ENCODE measurements around the gene KCNQ2.
A peak's percentile ranks its signal among the peaks of the same experiment; 100 is the strongest.
"Not testable (repeated sequence)": the region's sequence is repeated elsewhere in the genome, so short reads cannot be mapped to it uniquely, and the experiment has no call there.

The KCNQ2 gene

GRCh38 chr20:63385819-63386218, 86.6 kb downstream of the KCNQ2 start:
- DNase-seq (ENCODE audit: low read depth, low spot score), result no peak

GRCh38 chr20:63384336-63384735, 88.1 kb downstream of the KCNQ2 start:
- no peak for DNase-seq (ENCODE audit: low read depth, low spot score)

GRCh38 chr20:63383556-63383955, 88.9 kb downstream of the KCNQ2 start:
- DNase-seq (ENCODE audit: low read depth, low spot score), result no peak

DNA sequence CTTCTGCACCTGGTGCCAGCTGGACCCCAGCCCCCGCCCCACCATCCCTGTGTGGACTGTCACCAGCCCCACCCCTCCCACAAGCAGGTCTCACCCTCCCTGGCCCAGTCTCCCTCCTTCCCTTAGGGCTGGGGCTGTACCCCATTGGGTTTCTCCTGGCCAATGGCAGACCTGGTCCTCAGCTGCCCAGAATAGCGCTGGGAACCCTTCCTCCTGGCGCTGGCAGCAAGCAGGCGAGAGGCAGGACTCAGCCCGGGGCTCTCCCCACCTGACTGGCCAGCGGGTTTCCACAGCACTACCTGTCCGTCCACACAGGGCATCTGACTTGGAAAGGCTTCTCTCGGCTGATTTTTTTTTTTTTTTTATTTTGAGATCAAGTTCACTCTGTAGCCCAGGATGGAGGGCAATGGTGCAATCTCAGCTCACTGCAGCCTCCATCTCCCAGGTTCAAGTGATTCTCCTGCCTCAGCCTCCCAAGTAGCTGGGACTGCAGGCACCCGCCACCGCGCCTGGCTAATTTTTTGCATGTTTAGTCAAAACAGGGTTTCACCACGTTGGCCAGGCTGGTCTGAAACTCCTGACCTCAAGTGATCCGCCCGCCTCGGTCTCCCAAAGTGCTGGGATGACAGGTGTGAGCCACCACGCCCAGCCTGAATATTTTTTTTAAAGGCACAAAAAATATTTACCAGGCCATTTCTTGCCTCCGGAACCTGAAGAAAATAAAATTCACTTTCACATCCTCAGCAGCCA, 89.7 kb downstream of the KCNQ2 start:
- DNase-seq (ENCODE audit: low read depth, low spot score), result no peak

- DNase-seq (ENCODE audit: low read depth, low spot score), result peak; percentile 71
Observed at GRCh38 chr20:63381781-63382431, 90.5 kb downstream of the KCNQ2 start.

DNA sequence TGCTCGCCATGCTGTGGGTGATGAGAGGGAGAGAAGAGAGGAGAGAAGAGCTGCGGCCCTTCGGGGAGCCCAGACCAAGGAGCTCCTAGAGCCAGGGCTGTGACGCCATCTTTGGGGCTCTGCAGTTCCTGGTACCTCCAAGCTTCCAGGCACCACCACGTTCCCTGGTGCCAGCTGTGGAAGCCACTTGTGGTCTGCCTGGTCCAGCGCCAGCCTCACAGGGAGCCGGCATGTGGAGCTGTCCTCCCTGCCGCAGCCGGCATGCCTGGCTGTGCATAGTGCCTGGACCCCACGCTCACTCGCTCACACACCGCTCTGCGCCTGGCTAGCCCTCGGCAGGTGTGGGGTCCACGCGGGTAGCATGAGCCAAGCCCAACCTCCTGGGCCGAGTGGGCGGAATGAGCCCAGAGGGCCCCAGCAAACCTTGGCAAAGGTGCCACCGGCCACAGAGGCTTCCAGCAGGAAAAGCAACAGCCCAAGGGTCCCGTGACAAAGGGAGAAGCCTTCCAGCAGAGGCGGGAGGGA, 92.0 kb downstream of the KCNQ2 start:
- DNase-seq (ENCODE audit: low read depth, low spot score), result no peak

GRCh38 chr20:63379872-63380271, 92.6 kb downstream of the KCNQ2 start:
- DNase-seq (ENCODE audit: low read depth, low spot score), result not testable (repeated sequence)

DNA sequence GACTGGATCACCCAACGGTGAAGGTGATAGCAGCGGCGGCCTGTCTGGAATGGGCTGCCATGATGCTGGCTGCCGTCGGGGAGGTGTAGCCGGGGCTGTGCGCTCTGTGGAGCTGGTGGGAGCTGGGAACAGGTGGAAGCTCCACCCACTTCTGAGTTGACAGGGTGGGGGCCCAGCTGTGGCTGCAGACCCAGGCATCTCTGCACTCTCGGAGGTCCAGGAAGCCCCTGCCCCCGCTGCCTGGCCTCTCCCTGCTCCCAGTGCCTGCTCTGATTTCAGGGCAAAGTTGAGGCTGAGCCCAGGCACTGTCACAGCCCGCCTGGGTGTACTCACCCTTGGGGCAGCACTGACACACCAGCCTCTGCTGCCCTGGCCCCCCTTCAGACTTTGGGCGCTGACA, 93.2 kb downstream of the KCNQ2 start:
- no peak for DNase-seq (ENCODE audit: low read depth, low spot score)

GRCh38 chr20:63378626-63379025, 93.8 kb downstream of the KCNQ2 start:
- no peak for DNase-seq (ENCODE audit: low read depth, low spot score)

DNA sequence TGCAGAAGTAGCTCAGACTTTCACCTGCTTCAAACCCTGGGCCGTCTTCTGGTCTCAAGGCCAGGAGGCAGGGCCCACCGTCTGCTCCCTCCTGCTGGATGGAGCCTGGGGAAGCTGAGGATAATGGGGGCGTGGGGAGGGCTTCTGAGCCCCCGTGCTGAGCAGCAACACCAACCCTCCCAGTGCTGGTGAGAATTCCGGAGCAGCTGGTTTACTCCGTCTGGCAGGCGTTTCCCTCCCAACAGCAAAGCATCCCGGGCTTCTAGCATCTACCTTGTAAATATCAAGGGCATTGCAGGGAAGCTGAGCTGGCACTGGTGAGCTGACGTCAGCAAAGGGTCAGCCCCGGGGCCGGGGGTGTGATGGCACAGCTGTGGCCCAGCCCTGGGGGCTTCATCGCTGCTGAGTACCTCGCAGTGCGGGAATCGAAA, 94.5 kb downstream of the KCNQ2 start:
- DNase-seq (ENCODE audit: low read depth, low spot score), result no peak

DNA sequence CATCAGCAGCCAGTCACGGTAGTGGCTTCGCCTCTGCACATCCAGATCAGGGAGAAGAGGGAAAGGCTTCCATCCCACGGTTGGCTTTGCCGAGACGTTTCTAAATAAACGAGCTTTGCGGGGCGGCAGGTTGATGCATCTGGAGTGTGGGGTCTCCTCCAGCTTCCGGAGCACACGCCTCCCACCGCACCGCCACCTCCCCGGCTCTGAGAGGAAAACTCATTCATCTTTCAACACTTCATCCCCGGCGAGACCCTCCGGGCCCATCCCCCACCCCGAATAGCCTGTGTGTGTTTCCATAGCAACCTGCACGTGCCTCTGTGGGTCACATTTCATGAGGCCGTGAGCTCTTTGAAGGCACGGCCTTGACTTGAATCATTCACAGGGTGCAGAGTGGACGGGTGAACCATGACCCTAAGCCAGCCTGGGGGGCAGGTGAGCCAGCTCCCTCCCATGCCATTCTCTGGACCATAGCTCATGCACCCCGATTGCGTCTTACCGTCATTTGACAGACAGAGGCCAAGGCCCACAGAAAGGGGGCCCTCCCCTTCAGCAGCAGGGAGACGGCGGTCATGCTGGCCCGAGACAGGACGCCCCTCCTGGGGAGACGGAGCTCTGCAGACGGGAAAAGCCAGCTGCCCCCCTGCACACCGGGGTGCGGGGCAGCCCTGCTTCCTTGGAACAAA, 95.1 kb downstream of the KCNQ2 start:
- DNase-seq (ENCODE audit: low read depth, low spot score), result peak; percentile 52

- DNase-seq (ENCODE audit: low read depth, low spot score), result no peak
Observed at GRCh38 chr20:63376283-63377250, 95.9 kb downstream of the KCNQ2 start.

GRCh38 chr20:63375438-63375837, 97.0 kb downstream of the KCNQ2 start:
- DNase-seq (ENCODE audit: low read depth, low spot score), result no peak

DNA sequence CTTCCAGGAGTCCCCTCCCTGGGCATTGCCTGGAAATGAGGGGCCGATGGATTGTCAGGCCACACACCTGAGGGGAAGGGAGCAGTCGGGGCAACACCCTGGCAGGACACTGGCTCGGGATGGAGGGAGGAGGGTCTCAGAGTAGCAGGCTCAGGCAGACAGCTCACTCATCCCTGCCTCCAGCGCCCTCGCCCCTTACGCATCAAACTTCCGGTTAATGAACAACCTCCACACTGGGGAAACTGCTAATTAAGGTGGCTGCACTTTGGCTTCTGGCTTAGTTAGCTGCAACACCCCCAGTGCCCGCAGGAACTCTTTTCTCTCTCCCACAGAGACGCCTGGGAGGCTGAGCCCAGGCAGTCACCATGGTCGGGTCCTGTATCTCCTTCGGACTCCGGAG, 98.0 kb downstream of the KCNQ2 start:
- no peak for DNase-seq (ENCODE audit: low read depth, low spot score)

DNA sequence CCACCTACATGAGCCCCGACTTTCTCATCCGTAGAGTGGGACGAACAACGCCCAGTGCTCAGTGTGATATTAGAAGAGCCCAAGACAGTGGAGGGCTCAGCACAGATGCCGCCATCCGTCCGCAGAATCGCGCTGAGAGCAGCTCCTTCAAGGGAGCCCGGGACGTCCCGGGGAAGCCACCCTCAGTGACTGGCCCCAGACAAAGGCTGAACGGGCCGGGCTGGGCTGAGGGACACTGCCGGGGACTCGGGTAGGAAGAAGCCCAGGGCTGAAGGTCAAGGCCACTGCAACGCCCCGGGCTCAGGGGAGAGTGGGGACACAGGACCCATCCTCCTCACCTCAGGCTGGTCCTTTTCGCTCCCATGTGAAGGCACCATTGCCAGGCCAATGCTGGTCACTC, 98.5 kb downstream of the KCNQ2 start:
- no peak for DNase-seq (ENCODE audit: low read depth, low spot score)

- no peak for DNase-seq (ENCODE audit: low read depth, low spot score)
Observed at GRCh38 chr20:63372971-63373885, 99.2 kb downstream of the KCNQ2 start.

GRCh38 chr20:63371291-63371865, 101.1 kb downstream of the KCNQ2 start:
- no peak for DNase-seq (ENCODE audit: low read depth, low spot score)

DNA sequence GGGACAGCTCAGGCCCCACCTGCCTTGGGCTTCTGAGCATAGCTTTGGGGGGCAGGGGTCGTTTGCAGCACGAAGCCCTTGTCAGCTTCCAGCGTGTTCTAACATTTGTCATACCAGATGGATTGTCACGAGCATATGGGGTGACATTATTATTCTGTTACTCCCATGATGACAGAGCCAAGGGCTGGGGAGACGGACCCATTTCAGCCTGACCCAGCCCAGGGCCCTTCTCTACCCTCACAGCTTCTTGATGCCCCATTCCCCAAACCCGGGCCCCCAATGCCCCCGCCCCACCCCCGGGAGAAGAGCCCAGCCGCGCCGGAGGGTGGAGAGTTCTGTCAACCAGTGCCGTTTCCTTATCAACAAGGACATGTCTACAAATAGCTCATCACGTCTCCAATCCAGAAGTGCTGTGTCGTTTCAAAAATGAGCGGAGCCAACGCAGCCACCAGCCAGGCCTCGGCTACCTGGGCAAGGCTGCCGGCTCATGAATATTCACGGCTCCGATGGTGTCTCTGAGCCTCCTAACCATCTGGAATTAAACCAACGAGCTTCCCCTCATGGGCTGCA, 101.8 kb downstream of the KCNQ2 start:
- no peak for DNase-seq (ENCODE audit: low read depth, low spot score)

Measured in ELF-1 (cell line).